ENCODE measurements around the gene NFE2L3. TPM values are rescaled to one million over a fixed set of nuclear protein-coding genes. Genes with fewer than 3 reads are reported as not detected.
A peak's percentile ranks its signal among the peaks of the same experiment; 100 is the strongest.

The NFE2L3 gene
- total RNA-seq, 2 experiments from 2014 or later = 21.5 to 22.6 TPM

DNA sequence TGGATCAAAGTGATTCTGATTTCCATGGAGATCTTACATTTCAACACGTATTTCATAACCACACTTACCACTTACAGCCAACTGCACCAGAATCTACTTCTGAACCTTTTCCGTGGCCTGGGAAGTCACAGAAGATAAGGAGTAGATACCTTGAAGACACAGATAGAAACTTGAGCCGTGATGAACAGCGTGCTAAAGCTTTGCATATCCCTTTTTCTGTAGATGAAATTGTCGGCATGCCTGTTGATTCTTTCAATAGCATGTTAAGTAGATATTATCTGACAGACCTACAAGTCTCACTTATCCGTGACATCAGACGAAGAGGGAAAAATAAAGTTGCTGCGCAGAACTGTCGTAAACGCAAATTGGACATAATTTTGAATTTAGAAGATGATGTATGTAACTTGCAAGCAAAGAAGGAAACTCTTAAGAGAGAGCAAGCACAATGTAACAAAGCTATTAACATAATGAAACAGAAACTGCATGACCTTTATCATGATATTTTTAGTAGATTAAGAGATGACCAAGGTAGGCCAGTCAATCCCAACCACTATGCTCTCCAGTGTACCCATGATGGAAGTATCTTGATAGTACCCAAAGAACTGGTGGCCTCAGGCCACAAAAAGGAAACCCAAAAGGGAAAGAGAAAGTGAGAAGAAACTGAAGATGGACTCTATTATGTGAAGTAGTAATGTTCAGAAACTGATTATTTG lies 33.3 kb downstream of the NFE2L3 start:
- TF ChIP-seq, protein P1, sequence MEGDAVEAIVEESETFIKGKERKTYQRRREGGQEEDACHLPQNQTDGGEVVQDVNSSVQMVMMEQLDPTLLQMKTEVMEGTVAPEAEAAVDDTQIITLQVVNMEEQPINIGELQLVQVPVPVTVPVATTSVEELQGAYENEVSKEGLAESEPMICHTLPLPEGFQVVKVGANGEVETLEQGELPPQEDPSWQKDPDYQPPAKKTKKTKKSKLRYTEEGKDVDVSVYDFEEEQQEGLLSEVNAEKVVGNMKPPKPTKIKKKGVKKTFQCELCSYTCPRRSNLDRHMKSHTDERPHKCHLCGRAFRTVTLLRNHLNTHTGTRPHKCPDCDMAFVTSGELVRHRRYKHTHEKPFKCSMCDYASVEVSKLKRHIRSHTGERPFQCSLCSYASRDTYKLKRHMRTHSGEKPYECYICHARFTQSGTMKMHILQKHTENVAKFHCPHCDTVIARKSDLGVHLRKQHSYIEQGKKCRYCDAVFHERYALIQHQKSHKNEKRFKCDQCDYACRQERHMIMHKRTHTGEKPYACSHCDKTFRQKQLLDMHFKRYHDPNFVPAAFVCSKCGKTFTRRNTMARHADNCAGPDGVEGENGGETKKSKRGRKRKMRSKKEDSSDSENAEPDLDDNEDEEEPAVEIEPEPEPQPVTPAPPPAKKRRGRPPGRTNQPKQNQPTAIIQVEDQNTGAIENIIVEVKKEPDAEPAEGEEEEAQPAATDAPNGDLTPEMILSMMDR (IDR thresholded peaks at IDR 0.05) = no peak
- Mint-ChIP-seq H3K27ac (peak overlapping the region; percentile 85), H3K36me3 (ENCODE audit: low read depth) (peaks cover 78% of the 10 kb centered on the region), H3K4me1 (ENCODE audit: low read depth) (peaks cover 78% of the 10 kb centered on the region), H3K4me3 (no peak overlapping the region), H3K9me3 (no peaks in the 10 kb centered on the region), H3K27me3 (no peaks in the 10 kb centered on the region)
- ATAC-seq = peak; percentile 29
- ChIA-PET CTCF (interaction anchor here (1.4 to 1.9 kb wide), 3 partner anchors 15 to 95 kb away, joined by 4 to 13 read pairs (median 6); no protein-coding TSS in a partner anchor), POLR2A (interaction anchor here (0.8 to 19.9 kb wide), 11 partner anchors 12 to 295 kb away, joined by 3 to 588 read pairs (median 4); partner anchors contain the start of genes CBX3, HNRNPA2B1 and NFE2L3)
- DNase-seq = peak; percentile 37
- intact Hi-C loops (cut with micrococcal nuclease) = loop anchor here (5.0 to 10.0 kb wide), 2 partner anchors 93 to 290 kb away; no protein-coding TSS in a partner anchor

DNA sequence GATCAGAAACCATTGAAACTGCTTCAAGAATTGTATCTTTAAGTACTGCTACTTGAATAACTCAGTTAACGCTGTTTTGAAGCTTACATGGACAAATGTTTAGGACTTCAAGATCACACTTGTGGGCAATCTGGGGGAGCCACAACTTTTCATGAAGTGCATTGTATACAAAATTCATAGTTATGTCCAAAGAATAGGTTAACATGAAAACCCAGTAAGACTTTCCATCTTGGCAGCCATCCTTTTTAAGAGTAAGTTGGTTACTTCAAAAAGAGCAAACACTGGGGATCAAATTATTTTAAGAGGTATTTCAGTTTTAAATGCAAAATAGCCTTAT lies 33.8 kb downstream of the NFE2L3 start:
- H3K27me3 Mint-ChIP-seq = no peaks in the 10 kb centered on the region
- H3K4me3 Mint-ChIP-seq = no peak overlapping the region
- CTCF ChIA-PET = interaction anchor here (1.7 to 1.9 kb wide), 2 partner anchors 19 to 95 kb away, joined by 6 to 13 read pairs; no protein-coding TSS in a partner anchor
- peaks cover 78% of the 10 kb centered on the region for H3K36me3 Mint-ChIP-seq (ENCODE audit: low read depth)
- ATAC-seq = no peak
- POLR2A ChIA-PET = interaction anchor here (1.3 to 19.9 kb wide), 7 partner anchors 14 to 98 kb away, joined by 3 to 588 read pairs (median 14); partner anchors contain the start of genes CBX3, HNRNPA2B1 and NFE2L3
- no peaks in the 10 kb centered on the region for H3K9me3 Mint-ChIP-seq
- H3K4me1 Mint-ChIP-seq (ENCODE audit: low read depth) = peaks cover 78% of the 10 kb centered on the region
- intact Hi-C loops (cut with micrococcal nuclease) = loop anchor here (5.0 to 10.0 kb wide), 2 partner anchors 94 to 291 kb away; no protein-coding TSS in a partner anchor
- TF ChIP-seq, protein P1 (IDR thresholded peaks at IDR 0.05) = no peak
- no peak for DNase-seq
- peak overlapping the region; percentile 85 for H3K27ac Mint-ChIP-seq

- H3K36me3 Mint-ChIP-seq (ENCODE audit: low read depth) = peaks cover 80% of the 10 kb centered on the region
- H3K27ac Mint-ChIP-seq = peak overlapping the region; percentile 85
- ATAC-seq = peak; percentile 11
- H3K9me3 Mint-ChIP-seq = no peaks in the 10 kb centered on the region
- intact Hi-C loops (cut with micrococcal nuclease) = loop anchor here (1.0 to 10.0 kb wide), 3 partner anchors 33 to 292 kb away; no protein-coding TSS in a partner anchor
- TF ChIP-seq, protein P1 (IDR thresholded peaks at IDR 0.05) = no peak
- ChIA-PET POLR2A (interaction anchor here (0.6 to 19.9 kb wide), 25 partner anchors 12 to 325 kb away, joined by 3 to 588 read pairs (median 13); partner anchors contain the start of genes CBX3, HNRNPA2B1, NFE2L3 and SNX10), CTCF (interaction anchor here (1.0 to 3.8 kb wide), 8 partner anchors 11 to 294 kb away, joined by 3 to 31 read pairs (median 6); no protein-coding TSS in a partner anchor)
- no peaks in the 10 kb centered on the region for H3K27me3 Mint-ChIP-seq
- DNase-seq = no peak
- peaks cover 81% of the 10 kb centered on the region for H3K4me1 Mint-ChIP-seq (ENCODE audit: low read depth)
- H3K4me3 Mint-ChIP-seq = peak overlapping the region; percentile 26
Measured at GRCh38 chr7:26186364-26187311, 34.6 kb downstream of the NFE2L3 start.

DNA sequence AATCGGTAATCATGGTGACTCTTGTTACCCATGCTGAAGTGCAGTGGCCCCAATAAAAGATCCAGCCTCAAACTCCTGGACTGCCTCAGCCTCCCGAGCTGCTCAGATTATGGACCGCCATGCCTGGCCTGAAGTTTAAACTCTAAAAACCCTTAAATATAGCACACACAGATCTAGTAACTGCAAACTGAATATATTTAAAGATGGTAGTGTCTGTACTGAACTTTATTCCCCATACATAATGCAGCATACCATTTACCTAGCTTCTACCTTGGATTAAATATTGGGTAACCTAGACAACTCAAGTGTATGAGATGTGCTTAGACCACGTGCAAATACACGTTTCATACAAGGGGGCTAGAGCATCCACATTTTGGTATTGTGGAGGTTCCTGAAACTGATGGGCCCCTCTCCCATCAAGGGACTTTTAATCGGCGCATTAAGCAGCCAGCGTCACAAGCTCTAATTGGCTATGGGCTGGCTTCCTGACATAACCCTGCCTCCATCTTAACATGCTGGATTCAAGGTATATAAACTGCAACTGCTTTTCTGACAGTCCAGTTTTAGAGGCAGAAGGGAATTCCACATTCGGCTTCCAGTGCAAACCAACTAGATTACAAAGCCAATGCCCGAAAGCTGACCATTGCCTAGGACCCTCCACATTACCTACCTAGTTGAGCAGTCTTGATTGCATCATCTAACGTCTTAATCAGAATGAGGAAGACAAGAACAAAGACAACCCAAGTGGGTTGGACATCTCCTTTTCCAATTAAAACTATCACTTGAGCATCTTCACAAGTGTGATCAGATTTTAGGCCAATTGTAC lies 35.6 kb downstream of the NFE2L3 start:
- peak overlapping the region; percentile 11 for H3K4me3 Mint-ChIP-seq

More for the DNA sequence above, 35.6 kb downstream of the NFE2L3 start:
- DNase-seq = peak; percentile 40
- H3K9me3 Mint-ChIP-seq = no peaks in the 10 kb centered on the region
- intact Hi-C loops (cut with micrococcal nuclease) = loop anchor here (1.0 to 10.0 kb wide), 3 partner anchors 34 to 293 kb away; no protein-coding TSS in a partner anchor
- POLR2A ChIA-PET = interaction anchor here (0.6 to 19.9 kb wide), 40 partner anchors 8 to 326 kb away, joined by 3 to 588 read pairs (median 4); partner anchors contain the start of genes CBX3, HNRNPA2B1, NFE2L3 and SNX10
- ATAC-seq = peak; percentile 21
- H3K27me3 Mint-ChIP-seq = no peaks in the 10 kb centered on the region
- peak overlapping the region; percentile 85 for H3K27ac Mint-ChIP-seq
- peaks cover 87% of the 10 kb centered on the region for H3K36me3 Mint-ChIP-seq (ENCODE audit: low read depth)
- CTCF ChIA-PET = interaction anchor here (0.6 to 3.8 kb wide), 12 partner anchors 10 to 295 kb away, joined by 3 to 31 read pairs (median 5); no protein-coding TSS in a partner anchor
- TF ChIP-seq, protein P1 (IDR thresholded peaks at IDR 0.05) = no peak
- H3K4me1 Mint-ChIP-seq (ENCODE audit: low read depth) = peaks cover 87% of the 10 kb centered on the region
